Measurements from ENCODE around the gene RPL31. TPM values are rescaled to one million over a fixed set of nuclear protein-coding genes. Genes with fewer than 3 reads are reported as not detected.

RPL31 gene
- total RNA-seq, 1 donor from 2014 or later: 479 TPM

DNA sequence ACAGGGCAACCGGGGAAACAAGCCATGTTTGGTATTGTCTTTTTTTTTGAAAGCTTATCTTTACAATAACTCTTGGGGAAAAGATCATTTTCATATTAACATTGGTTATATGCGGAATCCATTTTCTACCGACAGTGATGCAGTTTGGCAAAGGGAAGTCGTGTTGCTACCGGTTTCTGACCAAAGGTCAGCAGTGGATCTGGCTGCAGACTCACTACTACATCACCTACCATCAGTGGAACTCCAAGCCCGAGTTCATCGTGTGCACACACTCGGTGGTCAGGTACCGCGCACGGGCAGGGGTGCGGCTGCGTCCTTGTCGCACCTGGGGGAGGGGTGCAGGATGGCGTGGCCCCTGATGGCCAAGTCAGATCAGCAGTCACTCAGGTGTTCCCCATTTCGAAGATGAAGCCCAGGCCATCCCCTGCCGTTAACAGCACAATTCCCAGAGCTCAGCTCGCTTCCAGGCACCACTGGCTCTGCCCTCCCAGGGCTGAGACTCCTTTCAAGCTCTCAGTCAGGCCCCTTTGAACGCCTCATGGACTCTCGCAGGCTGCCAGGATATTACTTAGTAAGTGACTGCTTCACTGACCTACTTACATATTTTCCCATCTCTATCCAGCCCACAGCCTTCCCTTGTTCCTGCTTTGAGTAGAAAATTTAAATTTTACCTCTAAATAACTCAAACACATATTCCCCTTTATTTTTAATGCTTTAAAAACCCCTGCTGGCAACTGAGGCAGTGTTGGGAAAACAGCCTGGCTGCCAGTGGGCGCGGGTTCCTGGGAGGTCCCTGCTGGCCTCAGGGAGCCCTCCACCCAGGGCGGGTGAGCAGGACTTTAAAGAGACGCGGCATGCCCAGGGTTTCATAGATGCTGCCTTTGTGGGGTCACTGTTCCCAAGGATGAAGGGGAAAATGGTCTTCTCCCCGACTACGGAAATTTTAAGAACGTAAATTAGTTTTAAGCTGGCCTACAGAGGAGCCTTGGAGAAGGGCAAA, 33.6 kb upstream of the RPL31 start:
- no peaks in the 10 kb centered on the region for H3K27me3 ChIP-seq
- H3K4me1 ChIP-seq: peaks cover 6 to 17% of the 10 kb centered on the region in 2 donors
- TF ChIP-seq, protein P1, sequence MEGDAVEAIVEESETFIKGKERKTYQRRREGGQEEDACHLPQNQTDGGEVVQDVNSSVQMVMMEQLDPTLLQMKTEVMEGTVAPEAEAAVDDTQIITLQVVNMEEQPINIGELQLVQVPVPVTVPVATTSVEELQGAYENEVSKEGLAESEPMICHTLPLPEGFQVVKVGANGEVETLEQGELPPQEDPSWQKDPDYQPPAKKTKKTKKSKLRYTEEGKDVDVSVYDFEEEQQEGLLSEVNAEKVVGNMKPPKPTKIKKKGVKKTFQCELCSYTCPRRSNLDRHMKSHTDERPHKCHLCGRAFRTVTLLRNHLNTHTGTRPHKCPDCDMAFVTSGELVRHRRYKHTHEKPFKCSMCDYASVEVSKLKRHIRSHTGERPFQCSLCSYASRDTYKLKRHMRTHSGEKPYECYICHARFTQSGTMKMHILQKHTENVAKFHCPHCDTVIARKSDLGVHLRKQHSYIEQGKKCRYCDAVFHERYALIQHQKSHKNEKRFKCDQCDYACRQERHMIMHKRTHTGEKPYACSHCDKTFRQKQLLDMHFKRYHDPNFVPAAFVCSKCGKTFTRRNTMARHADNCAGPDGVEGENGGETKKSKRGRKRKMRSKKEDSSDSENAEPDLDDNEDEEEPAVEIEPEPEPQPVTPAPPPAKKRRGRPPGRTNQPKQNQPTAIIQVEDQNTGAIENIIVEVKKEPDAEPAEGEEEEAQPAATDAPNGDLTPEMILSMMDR (IDR thresholded peaks at IDR 0.05): no peak

DNA sequence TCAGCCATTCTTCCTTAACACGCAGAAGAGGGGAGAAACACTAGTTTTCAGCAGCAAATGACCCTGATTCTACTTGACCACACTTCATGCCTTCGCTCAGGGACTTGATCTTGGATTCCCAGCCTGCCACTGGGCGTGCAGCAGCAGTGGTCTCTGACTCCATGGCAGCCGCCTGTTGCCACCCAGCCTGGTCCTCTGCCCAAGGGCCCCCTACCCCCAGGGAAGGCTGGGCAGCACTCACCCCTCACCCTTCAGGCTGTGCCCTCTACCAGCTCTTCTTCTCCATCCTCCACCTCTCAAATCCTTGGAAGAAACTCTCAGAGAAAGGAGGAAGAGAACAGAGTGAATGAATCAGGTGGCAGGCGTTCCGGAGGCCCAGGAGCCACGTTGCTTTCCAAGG, 32.1 kb upstream of the RPL31 start:
- intact Hi-C loops (cut with DNase I): no loop called here
- Histone ChIP-seq H3K4me1 (peaks cover 0 to 6% of the 10 kb centered on the region in 2 donors), H3K4me3 (no peak overlapping the region), H3K27ac (no peak overlapping the region), H3K36me3 (peaks cover 19 to 43% of the 10 kb centered on the region in 2 donors), H3K27me3 (no peaks in the 10 kb centered on the region), H3K9me3 (no peaks in the 10 kb centered on the region)
- DNase-seq (ENCODE audit: low spot score in 2 of 2): no peak
- TF ChIP-seq, protein P1 (IDR thresholded peaks at IDR 0.05): no peak

More for the DNA sequence above, 33.6 kb upstream of the RPL31 start:
- no peak for DNase-seq (ENCODE audit: low spot score in 2 of 2)
- Histone ChIP-seq H3K36me3 (peaks cover 19 to 31% of the 10 kb centered on the region in 2 donors), H3K4me3 (no peak overlapping the region), H3K9me3 (no peaks in the 10 kb centered on the region), H3K27ac (no peak overlapping the region)
- intact Hi-C loops (cut with DNase I): no loop called here

DNA sequence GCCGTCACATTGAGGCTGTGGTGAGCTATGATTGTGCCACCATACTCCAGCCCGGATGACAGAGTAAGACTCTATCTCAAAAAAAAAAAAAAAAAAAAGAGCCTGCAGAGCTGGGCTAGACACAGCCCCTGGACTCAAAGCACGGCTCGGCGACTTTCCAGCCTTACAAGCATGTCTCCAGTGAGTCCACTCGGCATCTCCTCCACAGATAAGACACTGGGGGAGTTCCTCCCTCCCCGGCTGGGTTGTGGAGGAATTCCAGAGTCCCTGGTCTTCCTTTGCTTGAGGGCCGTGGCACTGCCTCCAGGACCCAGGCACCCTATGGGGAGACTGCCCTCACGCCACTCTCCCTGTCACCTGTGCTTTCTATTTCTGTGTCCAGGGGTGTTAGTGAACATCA, 30.9 kb upstream of the RPL31 start:
- intact Hi-C loops (cut with DNase I): no loop called here
- DNase-seq (ENCODE audit: low spot score in 2 of 2): no peak

DNA sequence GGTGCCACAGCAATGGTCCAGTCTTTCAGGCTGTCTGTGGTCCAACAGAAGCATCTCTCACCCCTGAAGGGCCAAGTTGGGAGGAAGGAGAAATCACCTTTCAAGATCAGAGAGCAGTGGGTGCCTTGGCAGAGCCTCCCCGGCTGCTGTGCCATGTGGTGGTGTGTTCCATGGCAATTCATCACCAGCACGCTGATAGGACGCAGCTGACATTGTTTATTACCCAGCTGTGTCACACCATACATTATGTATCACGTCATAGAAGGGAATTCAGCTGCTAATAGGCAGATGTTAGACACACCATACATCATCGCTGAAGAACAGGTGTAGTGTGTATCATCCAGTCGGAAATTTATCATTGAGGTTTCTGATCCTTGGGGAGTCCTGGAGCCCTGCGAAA, 29.6 kb upstream of the RPL31 start:
- Histone ChIP-seq H3K9me3 (no peaks in the 10 kb centered on the region), H3K4me3 (no peak overlapping the region), H3K4me1 (no peaks in the 10 kb centered on the region), H3K36me3 (peaks cover 23 to 56% of the 10 kb centered on the region in 2 donors), H3K27ac (no peak overlapping the region), H3K27me3 (no peaks in the 10 kb centered on the region)
- no peak for DNase-seq (ENCODE audit: low spot score in 2 of 2)
- TF ChIP-seq, protein P1 (IDR thresholded peaks at IDR 0.05): no peak
- intact Hi-C loops (cut with DNase I): no loop called here

More for the DNA sequence above, 30.9 kb upstream of the RPL31 start:
- no peaks in the 10 kb centered on the region for H3K4me1 ChIP-seq
- no peaks in the 10 kb centered on the region for H3K27me3 ChIP-seq
- H3K4me3 ChIP-seq: no peak overlapping the region
- TF ChIP-seq, protein P1 (IDR thresholded peaks at IDR 0.05): no peak
- H3K36me3 ChIP-seq: peaks cover 23 to 53% of the 10 kb centered on the region in 2 donors
- H3K9me3 ChIP-seq: no peaks in the 10 kb centered on the region
- no peak overlapping the region for H3K27ac ChIP-seq

DNA sequence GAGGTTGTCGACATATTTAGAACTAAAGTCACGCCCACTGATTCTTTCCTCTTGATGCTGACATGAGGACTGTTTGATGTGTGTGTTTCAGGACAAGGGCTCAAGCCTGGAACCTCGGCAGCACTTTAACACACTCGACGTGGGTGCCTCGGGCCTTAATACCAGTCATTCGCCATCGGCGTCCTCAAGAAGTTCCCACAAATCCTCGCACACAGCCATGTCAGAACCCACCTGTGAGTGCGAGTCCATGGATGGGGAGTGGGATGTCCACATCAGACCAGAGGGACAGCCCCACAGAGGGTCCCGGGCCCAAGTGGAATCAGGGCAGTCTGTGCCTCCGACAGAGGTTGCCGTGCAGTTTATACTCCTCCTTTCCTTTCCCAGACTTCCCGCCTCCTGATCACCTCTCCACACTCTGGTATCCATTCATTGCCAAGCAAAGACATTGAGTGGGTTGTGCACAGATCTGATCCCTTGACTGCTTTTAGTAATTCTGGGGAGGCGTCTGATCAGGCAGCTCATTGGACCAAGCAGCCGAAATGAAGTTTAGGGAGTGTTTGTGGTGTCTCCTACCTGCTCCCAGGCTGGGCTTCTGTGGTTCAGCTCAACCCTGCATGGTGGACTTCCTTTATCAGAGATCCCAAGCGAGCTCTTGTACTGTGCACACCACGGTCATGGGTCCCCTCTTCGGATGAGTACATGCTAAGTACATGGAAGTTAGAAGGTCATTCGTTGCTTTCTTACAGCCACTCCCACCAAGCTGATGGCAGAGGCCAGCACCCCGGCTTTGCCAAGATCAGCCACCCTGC, 27.2 kb upstream of the RPL31 start:
- Histone ChIP-seq H3K4me1 (peaks cover 0 to 11% of the 10 kb centered on the region in 2 donors), H3K4me3 (no peak overlapping the region), H3K27me3 (no peaks in the 10 kb centered on the region), H3K27ac (no peak overlapping the region), H3K9me3 (no peaks in the 10 kb centered on the region), H3K36me3 (peaks cover 14 to 45% of the 10 kb centered on the region in 2 donors)
- intact Hi-C loops (cut with DNase I): loop anchor here (5.0 kb wide), 4 partner anchors 53 to 223 kb away; no protein-coding TSS in a partner anchor
- TF ChIP-seq, protein P1 (IDR thresholded peaks at IDR 0.05): no peak
- DNase-seq (ENCODE audit: low spot score in 2 of 2): no peak
